HepG2 (cell line): ENCODE measurements around the gene WDR45B. TPM values are rescaled to one million over a fixed set of nuclear protein-coding genes. Genes with fewer than 3 reads are reported as not detected.

ENCODE experiments used
- ATAC-seq: fragments of 200-7000 bp; cut with Tn5 transposase; 3 replicates; pipeline ENCODE4 v1.9.1; 2020; ENCODE audit warnings: mild to moderate bottlenecking, moderate library complexity
- BruUV-seq: library from RNA; stranded (reverse); fragments of 400-500 nt; replicated peaks from 2 replicates; lab custom pipeline; 2021; lab: Mats Ljungman, UMichigan
- CTCF ChIA-PET: fragments of 300-600 bp; formaldehyde crosslinking; extraction: SDS; loops from one replicate; lab custom pipeline; 2021; ENCODE audit warnings: low total read pairs, inconsistent platforms, low intra/inter-chr PET ratio; lab: Yijun Ruan, JAX
- POLR2A ChIA-PET: fragments of 350-600 bp; sonication (Branson Sonifier 250); formaldehyde crosslinking; loops from one replicate; lab custom pipeline; 2020; ENCODE audit warnings: antibody characterized with exemption, inconsistent platforms; lab: Yijun Ruan, JAX
- DNase-seq: peaks from one replicate; pipeline ENCODE4 v3.0.0-alpha.2; 2015; ENCODE audit warnings: low spot score
- FAIRE-seq: peaks from 3 replicates; lab custom pipeline; 2011; peaks lifted over from hg19 to GRCh38; lab: Jason Lieb, UNC
- H2AFZ ChIP-seq: one replicate; pipeline ENCODE4 v1.6.1; 2011; ENCODE audit warnings: low read length, inconsistent platforms
- H3K27ac ChIP-seq: fragments of 300-600 bp; 3 replicates; pipeline ENCODE4 v1.8.0; 2011; ENCODE audit warnings: mixed run types, mild to moderate bottlenecking, mixed read lengths, low read length, inconsistent platforms; ENCODE audit not compliant: insufficient read depth; ENCODE audit errors: extremely low read length
- H3K27me3 ChIP-seq, 2 experiments: fragments of 200-600 bp in 1 of 2; 2 replicates in 1 of 2; 3 replicates in 1 of 2; pipeline versions ENCODE4 v1.6.0 to v1.8.0; 2011; ENCODE audit warnings: low read length in 2 of 2, mild to moderate bottlenecking in 2 of 2, moderate library complexity in 2 of 2, inconsistent platforms in 1 of 2; ENCODE audit not compliant: insufficient read depth in 2 of 2, control insufficient read depth in 1 of 2
- H3K36me3 ChIP-seq, 2 experiments: fragments of 200-600 bp in 1 of 2; replicated peaks in 1 of 2; 2 replicates in 1 of 2; 3 replicates in 1 of 2; pipeline versions ENCODE4 v1.5.1 to v1.8.0; 2011; ENCODE audit warnings: low read length in 2 of 2, inconsistent platforms in 1 of 2; ENCODE audit not compliant: insufficient read depth in 2 of 2, control insufficient read depth in 1 of 2
- H3K4me1 ChIP-seq: 2 replicates; pipeline ENCODE4 v1.5.1; 2012; ENCODE audit warnings: low read length, inconsistent platforms; ENCODE audit not compliant: insufficient read depth
- H3K4me2 ChIP-seq: 2 replicates; pipeline ENCODE4 v1.6.0; 2011; ENCODE audit warnings: low read depth, low read length, inconsistent platforms
- H3K4me3 ChIP-seq, 3 experiments: fragments of 200-600 bp in 1 of 3; sonication (generic), shearing (Covaris generic) in 1 of 3; replicated peaks in 1 of 3; 2 replicates each; pipeline ENCODE4 v1.5.1; 2011 to 2016; ENCODE audit warnings: low read length in 3 of 3, inconsistent platforms in 2 of 3, low read depth in 2 of 3, mild to moderate bottlenecking in 2 of 3, control low read depth in 1 of 3, mixed read lengths in 1 of 3; ENCODE audit not compliant: insufficient read depth in 1 of 3
- H3K79me2 ChIP-seq: one replicate; pipeline ENCODE4 v1.6.1; 2011; ENCODE audit warnings: low read length, inconsistent platforms; ENCODE audit not compliant: insufficient read depth
- H3K9ac ChIP-seq: 2 replicates; pipeline ENCODE4 v1.6.0; 2011; ENCODE audit warnings: mild to moderate bottlenecking, low read depth, low read length, inconsistent platforms; ENCODE audit not compliant: insufficient read depth
- H3K9me3 ChIP-seq: 2 replicates; pipeline ENCODE4 v1.5.1; 2012; ENCODE audit warnings: mild to moderate bottlenecking, low read length
- H4K20me1 ChIP-seq: 2 replicates; pipeline ENCODE4 v1.6.0; 2011; ENCODE audit warnings: inconsistent platforms, mild to moderate bottlenecking, low read length, moderate library complexity; ENCODE audit not compliant: insufficient read depth
- BRD4 ChIP-seq: sonication (generic); formaldehyde crosslinking; IDR thresholded peaks from 2 replicates; pipeline ENCODE4 v1.4.0; 2020; ENCODE audit warnings: missing genetic modification reagents
- CBX2 ChIP-seq, 2 experiments: fragments of 200-600 bp in 1 of 2; sonication (generic); formaldehyde crosslinking in 1 of 2; IDR thresholded peaks; 2 replicates each; pipeline versions ENCODE4 v1.7.0 to v1.8.1; 2018 to 2022; ENCODE audit warnings: low read depth in 2 of 2, low read length in 1 of 2, mild to moderate bottlenecking in 1 of 2, missing genetic modification reagents in 1 of 2
- FOSL1 ChIP-seq: sonication (generic); formaldehyde crosslinking; IDR thresholded peaks from 2 replicates; pipeline ENCODE4 v1.9.0; 2021; ENCODE audit warnings: missing genetic modification reagents, borderline replicate concordance
- FOXA3 ChIP-seq: IDR thresholded peaks from 2 replicates; pipeline ENCODE4 v1.6.1; 2016; ENCODE audit warnings: missing genetic modification reagents, missing compliant biosample characterization
- GLMP ChIP-seq: sonication (generic); formaldehyde crosslinking; IDR thresholded peaks from 2 replicates; pipeline ENCODE4 v1.9.0; 2021; ENCODE audit warnings: missing genetic modification reagents, mild to moderate bottlenecking, borderline replicate concordance
- HNRNPLL ChIP-seq: fragments of 200-400 bp; formaldehyde crosslinking; IDR thresholded peaks from 2 replicates; pipeline ENCODE4 v1.6.1; 2017; ENCODE audit warnings: mild to moderate bottlenecking, low read depth, low read length; ENCODE audit not compliant: poor library complexity, severe bottlenecking
- KLF6 ChIP-seq: IDR thresholded peaks from 2 replicates; pipeline ENCODE4 v1.8.0; 2016; ENCODE audit warnings: missing biosample characterization, missing genetic modification reagents
- POLR2AphosphoS5 ChIP-seq: IDR thresholded peaks from 2 replicates; pipeline ENCODE4 v1.6.1; 2012; ENCODE audit warnings: low read depth, low read length
- PRDM15 ChIP-seq: sonication (generic); formaldehyde crosslinking; IDR thresholded peaks from 2 replicates; pipeline ENCODE4 v1.4.0; 2020; ENCODE audit warnings: missing genetic modification reagents
- RBFOX2 ChIP-seq: fragments of 200-400 bp; formaldehyde crosslinking; IDR thresholded peaks from 2 replicates; pipeline ENCODE4 v1.6.1; 2017; ENCODE audit warnings: low read depth, mild to moderate bottlenecking, low read length
- RFXANK ChIP-seq: IDR thresholded peaks from 2 replicates; pipeline ENCODE4 v1.6.1; 2016
- SYNCRIP ChIP-seq: fragments of 200-400 bp; formaldehyde crosslinking; IDR thresholded peaks from 2 replicates; pipeline ENCODE4 v1.6.1; 2018; ENCODE audit warnings: mild to moderate bottlenecking, low read depth, low read length; ENCODE audit not compliant: insufficient read depth
- TMF1 ChIP-seq: sonication (generic); formaldehyde crosslinking; IDR thresholded peaks from 2 replicates; pipeline ENCODE4 v1.8.1; 2022; ENCODE audit warnings: low read depth, missing genetic modification reagents
- ZNF292 ChIP-seq: sonication (generic); formaldehyde crosslinking; IDR thresholded peaks from 2 replicates; pipeline ENCODE4 v1.8.1; 2022; ENCODE audit warnings: mild to moderate bottlenecking, low read depth, missing genetic modification reagents, borderline replicate concordance
- ZNF44 ChIP-seq: sonication (generic); formaldehyde crosslinking; IDR thresholded peaks from 2 replicates; pipeline ENCODE4 v1.5.1; 2020; ENCODE audit warnings: mild to moderate bottlenecking, missing genetic modification reagents
- ZNF574 ChIP-seq: sonication (generic); formaldehyde crosslinking; IDR thresholded peaks from 2 replicates; pipeline ENCODE4 v1.4.0; 2020; ENCODE audit warnings: missing genetic modification reagents
- ZSCAN12 ChIP-seq: sonication (generic); formaldehyde crosslinking; IDR thresholded peaks from 2 replicates; pipeline ENCODE4 v1.9.0; 2021; ENCODE audit warnings: mild to moderate bottlenecking, missing genetic modification reagents
- WGBS: methylation state at CpG from one replicate; pipeline ENCODE4 v1.1.6; 2017; ENCODE audit warnings: low lambda C conversion rate; 5-methylcytosine and 5-hydroxymethylcytosine counted together
- in situ Hi-C: cut with HindIII; loops from 2 replicates; pipeline ENCODE4 v1.10.0; 2017; ENCODE audit warnings: low pct_unique_long_range_greater_than_20kb; ENCODE audit not compliant: extremely low pct_ligation_motif_present
- intact Hi-C: fragments of 100-400 bp; cut with micrococcal nuclease; formaldehyde crosslinking; loops from one replicate; pipeline ENCODE4 v1.10.0; 2022; ENCODE audit not compliant: unreplicated experiment
- polyA plus RNA-seq, 8 experiments: library from polyadenylated mRNA; depleted of rRNA in 3 of 8; stranded (reverse) in 7 of 8; unstranded in 1 of 8; fragments of >200 nt; fragmentation: Illumina TruSeq in 4 of 8; extraction: Trizol in 4 of 8; gene quantifications; 2 replicates each; pipeline versions ENCODE4 v1.2.1 to v1.2.3, GENCODE V29; 2011 to 2016; ENCODE audit warnings: low read depth in 4 of 8, missing spikeins in 1 of 8, mixed read lengths in 1 of 8; ENCODE audit not compliant: insufficient read depth in 1 of 8
- total RNA-seq, 5 experiments: library from RNA; depleted of rRNA; stranded (reverse); fragments of >200 nt; fragmentation: Illumina TruSeq; extraction: Trizol; gene quantifications; 2 replicates each; pipeline ENCODE4 v1.2.3, GENCODE V29; 2016; ENCODE audit warnings: low read depth in 1 of 5

WDR45B gene
- total and polyA plus RNA-seq, 2 of the 13 experiments (the other 11 are each of a cell fraction or from before 2014, with no cell fraction given) = 86.2 to 155 TPM

- intact Hi-C loops = no loop called here
- peak; percentile 41 for ATAC-seq
- TF ChIP-seq RFXANK (CRISPR knock-in tag) = no peak
- TF ChIP-seq HNRNPLL = peak; percentile 33
- no peak for TF ChIP-seq ZNF574 (CRISPR knock-in tag)
- TF ChIP-seq FOSL1 (CRISPR knock-in tag) = no peak
- no peak for TF ChIP-seq ZNF292 (CRISPR knock-in tag)
- TF ChIP-seq KLF6 (CRISPR knock-in tag) = no peak
- no peak for TF ChIP-seq TMF1 (CRISPR knock-in tag)
- TF ChIP-seq RBFOX2 = peak; percentile 59
- no peak for TF ChIP-seq ZNF44 (CRISPR knock-in tag)
- TF ChIP-seq ZSCAN12 (CRISPR knock-in tag) = no peak
- TF ChIP-seq CBX2 (IDR thresholded peaks at IDR 0.05; ENCODE audit: low read depth, low read length) = no peak
- no peak for TF ChIP-seq CBX2 (CRISPR knock-in tag; IDR thresholded peaks at IDR 0.05; ENCODE audit: low read depth)
- no peak for TF ChIP-seq BRD4 (CRISPR knock-in tag)
- no peak for TF ChIP-seq SYNCRIP
- TF ChIP-seq PRDM15 (CRISPR knock-in tag) = no peak
- no peak for TF ChIP-seq POLR2AphosphoS5
- TF ChIP-seq GLMP = no peak
- no peak for TF ChIP-seq FOXA3
Observed at GRCh38 chr17:82639628-82640027, 8.6 kb downstream of the WDR45B start.

More at GRCh38 chr17:82639628-82640027, 8.6 kb downstream of the WDR45B start:
- Histone ChIP-seq H3K4me3 (no peak overlapping the region), H3K9ac (no peak overlapping the region), H3K27me3 (no peaks in the 10 kb centered on the region), H3K4me1 (peaks cover 44% of the 10 kb centered on the region), H3K79me2 (peaks cover 94% of the 10 kb centered on the region), H4K20me1 (peaks cover 44% of the 10 kb centered on the region), H3K4me2 (no peak overlapping the region), H3K36me3 (peaks cover 42 to 76% of the 10 kb centered on the region in 2 experiments), H2AFZ (no peak overlapping the region), H3K9me3 (no peaks in the 10 kb centered on the region), H3K27ac (no peak overlapping the region)
- FAIRE-seq (no peak), DNase-seq (no peak)
- CTCF ChIA-PET = no interaction called here
- 92% methylated on average over 14 of the region's 14 CpGs for WGBS
- POLR2A ChIA-PET = no interaction called here
- no TSS peak for BruUV-seq
- in situ Hi-C loops = no loop called here
